GM10266 (cell line): ENCODE results near the gene PUM1.
"Not testable (repeated sequence)": the region's sequence is repeated elsewhere in the genome, so short reads cannot be mapped to it uniquely, and the experiment has no call there.

Experiments used
- DNase-seq: peaks from one replicate; pipeline ENCODE4 v3.0.0; 2012; ENCODE audit errors: extremely low spot score
- TF ChIP-seq, protein P1 (sequence below): IDR thresholded peaks from 2 replicates; pipeline ENCODE4 v1.5.1; 2012; ENCODE audit warnings: mild to moderate bottlenecking, low read depth; ENCODE audit not compliant: control insufficient read depth, insufficient read depth; ENCODE audit errors: missing control alignments

Gene PUM1

DNA sequence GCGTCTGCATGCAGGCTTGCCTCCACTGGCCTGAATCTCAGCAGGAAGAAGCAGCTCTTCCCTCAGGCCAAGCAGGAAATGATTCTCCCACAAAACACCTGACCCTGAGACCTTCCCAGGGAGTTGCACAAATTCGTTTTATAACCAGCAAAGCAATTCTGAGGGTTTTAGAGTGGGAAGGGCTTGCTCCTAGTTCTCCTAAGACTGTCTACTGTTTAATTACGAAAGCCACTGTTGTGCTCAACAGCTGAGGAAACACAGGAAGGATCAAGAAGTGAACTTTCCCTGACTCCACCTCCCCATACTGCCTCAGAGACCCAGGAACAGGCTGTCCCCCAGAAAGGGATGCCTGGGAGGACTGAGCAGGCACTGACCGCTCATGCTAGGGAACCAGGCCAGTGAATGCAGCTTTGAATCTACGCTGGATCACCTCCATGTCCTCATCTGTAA, 37.0 kb upstream of the PUM1 start:
- TF ChIP-seq, protein P1, sequence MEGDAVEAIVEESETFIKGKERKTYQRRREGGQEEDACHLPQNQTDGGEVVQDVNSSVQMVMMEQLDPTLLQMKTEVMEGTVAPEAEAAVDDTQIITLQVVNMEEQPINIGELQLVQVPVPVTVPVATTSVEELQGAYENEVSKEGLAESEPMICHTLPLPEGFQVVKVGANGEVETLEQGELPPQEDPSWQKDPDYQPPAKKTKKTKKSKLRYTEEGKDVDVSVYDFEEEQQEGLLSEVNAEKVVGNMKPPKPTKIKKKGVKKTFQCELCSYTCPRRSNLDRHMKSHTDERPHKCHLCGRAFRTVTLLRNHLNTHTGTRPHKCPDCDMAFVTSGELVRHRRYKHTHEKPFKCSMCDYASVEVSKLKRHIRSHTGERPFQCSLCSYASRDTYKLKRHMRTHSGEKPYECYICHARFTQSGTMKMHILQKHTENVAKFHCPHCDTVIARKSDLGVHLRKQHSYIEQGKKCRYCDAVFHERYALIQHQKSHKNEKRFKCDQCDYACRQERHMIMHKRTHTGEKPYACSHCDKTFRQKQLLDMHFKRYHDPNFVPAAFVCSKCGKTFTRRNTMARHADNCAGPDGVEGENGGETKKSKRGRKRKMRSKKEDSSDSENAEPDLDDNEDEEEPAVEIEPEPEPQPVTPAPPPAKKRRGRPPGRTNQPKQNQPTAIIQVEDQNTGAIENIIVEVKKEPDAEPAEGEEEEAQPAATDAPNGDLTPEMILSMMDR = no peak
- DNase-seq = no peak

DNA sequence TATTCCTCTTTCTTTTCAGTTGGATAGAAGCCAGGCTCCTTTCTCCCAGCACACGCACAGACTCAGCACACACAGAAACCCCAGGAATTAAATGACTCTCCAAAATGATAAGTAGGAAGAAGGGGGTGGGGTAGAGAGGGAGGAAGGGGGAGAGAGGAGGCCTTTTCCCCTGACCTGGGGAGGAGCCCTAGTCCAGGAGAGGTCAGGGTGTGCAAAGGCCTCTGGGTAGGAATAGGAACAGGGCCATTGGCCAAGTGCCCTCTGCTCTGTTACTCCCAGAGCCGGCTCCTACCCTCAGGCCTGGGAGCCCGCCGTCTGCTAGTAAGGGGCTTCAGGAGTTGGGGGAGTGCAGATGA, 35.6 kb upstream of the PUM1 start:
- no peak for DNase-seq
- TF ChIP-seq, protein P1 = no peak

DNA sequence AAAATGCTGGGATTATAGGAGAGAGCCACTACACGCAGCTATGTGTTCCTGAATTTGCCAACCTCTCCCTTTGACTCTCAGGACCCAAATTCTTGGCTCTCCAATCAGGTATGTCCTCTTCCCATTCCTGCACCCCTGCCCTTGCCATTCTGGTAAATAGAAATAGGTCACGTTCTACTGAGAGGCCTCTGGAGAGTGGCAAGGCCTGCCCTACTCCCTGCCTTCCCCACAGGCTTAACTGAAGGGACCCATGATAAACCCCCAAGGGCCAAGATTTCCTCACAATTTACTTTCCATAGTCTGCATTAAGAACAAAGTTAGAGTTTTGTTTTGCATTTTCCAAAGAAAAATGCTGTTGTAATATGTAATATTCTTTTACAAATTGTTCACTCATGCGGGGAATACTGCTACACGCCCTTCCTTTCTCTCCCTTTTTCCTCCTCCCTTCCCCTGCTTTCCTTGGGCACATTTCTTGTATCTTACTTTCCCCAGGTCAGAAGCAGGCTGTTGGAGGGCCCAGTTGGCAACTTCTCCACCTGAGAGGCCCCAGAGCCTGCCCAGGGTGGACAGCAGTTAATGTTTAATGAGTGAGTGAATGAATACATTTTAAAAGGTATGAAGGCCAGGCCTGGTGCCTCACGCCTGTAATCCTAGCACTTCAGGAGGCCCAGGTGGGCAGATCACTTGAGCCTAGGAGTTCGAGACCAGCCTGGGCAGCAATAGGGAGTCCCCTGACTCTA, 33.9 kb upstream of the PUM1 start:
- TF ChIP-seq, protein P1 = no peak
- DNase-seq = no peak

DNA sequence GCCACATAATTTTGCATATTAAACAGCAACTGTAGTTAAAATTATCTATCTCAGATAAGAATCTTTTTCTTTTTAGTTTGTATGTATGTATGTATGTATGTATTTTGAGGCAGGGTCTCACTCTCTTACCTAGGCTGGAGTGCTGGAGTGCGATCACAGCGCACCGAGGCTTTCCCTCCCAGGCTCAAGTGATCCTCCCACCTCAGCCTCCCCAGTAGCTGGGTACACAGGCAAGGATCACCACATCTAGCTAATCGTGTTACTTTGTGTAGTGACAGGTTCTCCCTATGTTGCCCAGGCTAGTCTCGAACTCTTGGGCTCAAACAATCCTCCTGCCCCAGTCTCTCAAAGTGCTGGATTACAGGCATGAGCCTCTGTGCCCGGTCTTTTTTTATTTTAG, 30.5 kb upstream of the PUM1 start:
- TF ChIP-seq, protein P1 = no peak

DNA sequence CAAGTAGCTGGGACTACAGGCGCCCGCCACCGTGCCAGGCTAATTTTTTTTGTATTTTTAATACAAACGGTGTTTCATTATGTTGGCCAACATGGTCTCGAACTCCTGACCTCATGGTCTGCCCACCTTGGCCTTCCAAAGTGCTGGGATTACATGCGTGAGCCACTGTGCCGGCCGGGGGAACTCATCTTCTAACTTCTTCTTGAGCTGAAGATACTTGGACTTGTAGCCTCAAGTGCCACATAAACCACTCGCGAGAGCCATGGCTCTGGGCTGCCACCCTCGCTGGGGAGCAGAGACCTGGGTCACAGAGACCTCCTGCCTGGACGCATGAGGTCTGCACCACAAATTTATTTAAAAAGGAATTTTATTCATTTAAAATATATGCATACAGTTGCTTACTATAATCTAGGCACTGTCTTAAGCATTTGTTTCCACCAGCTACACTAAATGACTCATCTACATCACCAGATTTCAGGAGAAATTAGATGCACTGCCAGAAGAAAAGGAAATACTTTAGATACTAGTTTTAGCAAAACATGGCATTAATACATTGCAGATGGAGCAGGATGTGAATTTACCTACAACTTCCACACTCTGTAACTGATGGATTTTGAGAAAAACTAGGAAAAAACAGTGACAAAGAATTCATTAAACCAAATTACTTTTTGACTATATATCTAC, 29.9 kb upstream of the PUM1 start:
- TF ChIP-seq, protein P1 = no peak
- no peak for DNase-seq

More for the DNA sequence above, 30.5 kb upstream of the PUM1 start:
- DNase-seq = no peak

DNA sequence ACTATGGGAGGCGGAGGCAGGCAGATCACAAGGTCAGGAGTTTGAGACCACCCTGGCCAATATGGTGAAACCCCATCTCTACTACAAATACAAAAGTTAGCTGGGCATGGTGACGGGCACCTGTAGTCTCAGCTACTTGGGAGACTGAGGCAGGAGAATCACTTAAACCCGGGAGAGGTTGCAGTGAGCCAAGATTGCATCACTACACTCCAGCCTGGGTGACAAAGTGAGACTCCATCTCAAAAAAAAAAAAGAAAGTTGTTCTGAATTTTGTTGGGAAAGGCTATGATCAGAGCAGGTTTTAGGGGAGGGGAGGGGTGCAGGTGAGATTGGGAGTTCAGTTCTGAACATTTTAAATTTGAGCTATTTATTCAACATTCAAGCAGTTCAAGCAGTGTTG, 22.6 kb upstream of the PUM1 start:
- DNase-seq = not testable (repeated sequence)

DNA sequence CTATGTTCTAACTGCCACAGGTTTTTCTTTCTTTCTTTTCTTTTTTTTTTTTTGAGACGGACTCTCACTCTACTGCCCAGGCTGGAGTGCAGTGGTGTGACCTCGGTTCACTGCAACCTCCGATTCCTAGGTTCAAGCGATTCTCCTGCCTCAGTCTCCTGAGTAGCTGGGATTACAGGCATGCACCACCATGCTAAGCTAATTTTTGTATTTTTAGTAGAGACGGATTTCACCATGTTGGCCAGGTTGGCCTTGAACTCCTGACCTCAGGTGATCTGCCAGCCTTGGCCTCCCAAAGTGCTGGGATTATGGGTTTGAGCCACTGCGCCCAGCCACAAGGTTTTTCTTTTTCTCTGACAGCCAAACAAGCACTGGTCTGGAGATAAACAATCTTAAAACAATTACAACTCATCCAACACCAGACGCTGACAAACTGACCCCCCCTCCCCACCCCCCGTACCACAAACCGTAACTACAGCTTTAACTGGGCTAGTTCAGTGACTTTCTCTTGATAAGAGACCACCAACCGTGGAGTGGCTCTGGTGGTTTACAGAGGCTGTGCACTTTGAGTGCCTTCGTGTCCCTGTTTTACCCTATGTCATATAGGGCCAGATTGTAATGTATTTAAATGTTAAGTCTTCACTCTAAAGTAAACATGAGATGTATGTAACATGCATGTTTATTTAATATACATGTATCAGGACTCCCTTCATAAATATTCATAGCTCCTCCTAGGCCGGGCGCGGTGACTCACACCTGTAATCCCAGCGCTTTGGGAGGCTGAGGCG, 19.5 kb upstream of the PUM1 start:
- TF ChIP-seq, protein P1 = no peak
- DNase-seq = no peak
